HEK293T (cell line): ENCODE data around the gene ATRIP.
"Not testable (repeated sequence)": the region's sequence is repeated elsewhere in the genome, so short reads cannot be mapped to it uniquely, and the experiment has no call there.

Experiments used
- BHLHE40 ChIP-seq: fragments of 450-650 bp; IDR thresholded peaks from 2 replicates; pipeline ENCODE4 v1.6.1; 2016; ENCODE audit warnings: mild to moderate bottlenecking, moderate library complexity, borderline replicate concordance
- CTBP1 ChIP-seq: fragments of 450-650 bp; IDR thresholded peaks from 2 replicates; pipeline ENCODE4 v1.6.1; 2016; ENCODE audit warnings: borderline replicate concordance
- FOXA1 ChIP-seq: fragments of 450-650 bp; IDR thresholded peaks from 2 replicates; pipeline ENCODE4 v1.6.1; 2016; ENCODE audit warnings: mild to moderate bottlenecking
- FOXK2 ChIP-seq: fragments of 450-650 bp; IDR thresholded peaks from 2 replicates; pipeline ENCODE4 v1.6.1; 2016; ENCODE audit warnings: mild to moderate bottlenecking
- FOXM1 ChIP-seq: fragments of 450-650 bp; IDR thresholded peaks from 2 replicates; pipeline ENCODE4 v1.6.1; 2017; ENCODE audit warnings: mild to moderate bottlenecking, borderline replicate concordance
- PKNOX1 ChIP-seq: fragments of 450-650 bp; IDR thresholded peaks from 2 replicates; pipeline ENCODE4 v1.6.1; 2016
- SP1 ChIP-seq: fragments of 450-650 bp; IDR thresholded peaks from 2 replicates; pipeline ENCODE4 v1.6.1; 2017
- SUZ12 ChIP-seq: fragments of 450-650 bp; IDR thresholded peaks from 2 replicates; pipeline ENCODE4 v1.6.1; 2016; ENCODE audit warnings: mild to moderate bottlenecking
- TARDBP ChIP-seq: fragments of 450-650 bp; IDR thresholded peaks from 2 replicates; pipeline ENCODE4 v1.6.1; 2016
- ZNF384 ChIP-seq: fragments of 450-650 bp; IDR thresholded peaks from 2 replicates; pipeline ENCODE4 v1.6.1; 2016

GRCh38 chr3:48474031-48474430 is 27.5 kb downstream of the ATRIP start:
- TF ChIP-seq FOXM1, SUZ12, CTBP1, BHLHE40, FOXA1, PKNOX1, SP1, ZNF384, FOXK2, TARDBP: not testable (repeated sequence)
